NCI-H2227 (cell line): ENCODE data around the gene ROR2.
A peak's percentile ranks its signal among the peaks of the same experiment; 100 is the strongest.

Experiments used
- DNase-seq: peaks from one replicate; lab custom pipeline; 2025; ENCODE audit not compliant: unreplicated experiment; lab: John Stamatoyannopoulos, UW

Gene ROR2

GRCh38 chr9:91724609-91725505 lies 225.2 kb downstream of the ROR2 start:
- no peak for DNase-seq

- no peak for DNase-seq
These were observed 226.0 kb downstream of the ROR2 start for GRCh38 chr9:91724068-91724440.

GRCh38 chr9:91723420-91724067 lies 226.5 kb downstream of the ROR2 start:
- DNase-seq: no peak

- no peak for DNase-seq
These were observed 229.0 kb downstream of the ROR2 start for GRCh38 chr9:91720751-91721705.

- DNase-seq: no peak
These were observed 229.7 kb downstream of the ROR2 start for GRCh38 chr9:91720313-91720712.

- DNase-seq: no peak
These were observed 232.0 kb downstream of the ROR2 start for GRCh38 chr9:91718071-91718470.

- no peak for DNase-seq
These were observed 233.2 kb downstream of the ROR2 start for GRCh38 chr9:91716815-91717214.

- no peak for DNase-seq
These were observed 233.8 kb downstream of the ROR2 start for GRCh38 chr9:91716239-91716638.

GRCh38 chr9:91714874-91715615 lies 235.0 kb downstream of the ROR2 start:
- DNase-seq: no peak

GRCh38 chr9:91714020-91714806 lies 235.8 kb downstream of the ROR2 start:
- peak; percentile 81 for DNase-seq

GRCh38 chr9:91712811-91713210 lies 237.2 kb downstream of the ROR2 start:
- no peak for DNase-seq

GRCh38 chr9:91711755-91712601 lies 238.1 kb downstream of the ROR2 start:
- no peak for DNase-seq

GRCh38 chr9:91710158-91710557 lies 239.9 kb downstream of the ROR2 start:
- DNase-seq: no peak

GRCh38 chr9:91705386-91705785 lies 244.6 kb downstream of the ROR2 start:
- DNase-seq: no peak

GRCh38 chr9:91700475-91700874 lies 249.6 kb downstream of the ROR2 start:
- DNase-seq: no peak

GRCh38 chr9:91698266-91698665 lies 251.8 kb downstream of the ROR2 start:
- no peak for DNase-seq

- DNase-seq: no peak
These were observed 252.8 kb downstream of the ROR2 start for GRCh38 chr9:91697201-91697600.

GRCh38 chr9:91694081-91694870 lies 255.8 kb downstream of the ROR2 start:
- DNase-seq: no peak
